H9 (cell line): ENCODE data around the gene ZNF423. TPM values are rescaled to one million over a fixed set of nuclear protein-coding genes. Genes with fewer than 3 reads are reported as not detected.

Experiments used
- DNase-seq: peaks from one replicate; pipeline ENCODE4 v3.0.0-alpha.2; 2017
- H2AFZ ChIP-seq: one replicate; pipeline ENCODE4 v1.6.1; 2013; ENCODE audit warnings: mild to moderate bottlenecking, low read length, control low read depth, moderate library complexity
- H2AK5ac ChIP-seq: 2 replicates; pipeline ENCODE4 v1.6.1; 2013; ENCODE audit warnings: low read length, control low read depth, mixed read lengths; ENCODE audit not compliant: insufficient read length
- H2BK120ac ChIP-seq: one replicate; pipeline ENCODE4 v1.6.1; 2013; ENCODE audit warnings: low read depth, mild to moderate bottlenecking, low read length, control low read depth, inconsistent platforms; ENCODE audit not compliant: poor library complexity, severe bottlenecking
- H2BK12ac ChIP-seq: 2 replicates; pipeline ENCODE4 v1.6.1; 2013; ENCODE audit warnings: low read length, control low read depth, mixed read lengths, low read depth; ENCODE audit not compliant: insufficient read length
- H2BK15ac ChIP-seq: 2 replicates; pipeline ENCODE4 v1.6.1; 2013; ENCODE audit warnings: low read depth, low read length, control low read depth
- H2BK20ac ChIP-seq: one replicate; pipeline ENCODE4 v1.6.1; 2013; ENCODE audit warnings: low read depth, mild to moderate bottlenecking, low read length, control low read depth, inconsistent platforms; ENCODE audit not compliant: poor library complexity, severe bottlenecking
- H2BK5ac ChIP-seq: 2 replicates; pipeline ENCODE4 v1.6.1; 2013; ENCODE audit warnings: low read length, control low read depth, mixed read lengths; ENCODE audit not compliant: insufficient read length
- H3K14ac ChIP-seq: 2 replicates; pipeline ENCODE4 v1.6.1; 2013; ENCODE audit warnings: low read length, control low read depth; ENCODE audit not compliant: insufficient read depth
- H3K18ac ChIP-seq: 2 replicates; pipeline ENCODE4 v1.6.1; 2013; ENCODE audit warnings: low read depth, mild to moderate bottlenecking, mixed read lengths, low read length, control low read depth; ENCODE audit not compliant: insufficient read length
- H3K23ac ChIP-seq: 2 replicates; pipeline ENCODE4 v1.6.1; 2013; ENCODE audit warnings: low read length, control low read depth, mixed read lengths, low read depth; ENCODE audit not compliant: insufficient read length
- H3K23me2 ChIP-seq: 2 replicates; pipeline ENCODE4 v1.6.1; 2013; ENCODE audit warnings: low read depth, mild to moderate bottlenecking, mixed read lengths, low read length, control low read depth; ENCODE audit not compliant: insufficient read length, poor library complexity, severe bottlenecking
- H3K27ac ChIP-seq: 2 replicates; pipeline ENCODE4 v1.5.1; 2013; ENCODE audit warnings: low read length, control low read depth, mixed read lengths, low read depth; ENCODE audit not compliant: insufficient read length
- H3K27me3 ChIP-seq: 2 replicates; pipeline ENCODE4 v1.6.1; 2013; ENCODE audit warnings: low read length, control low read depth, inconsistent platforms; ENCODE audit not compliant: insufficient read depth
- H3K4ac ChIP-seq: 2 replicates; pipeline ENCODE4 v1.6.1; 2013; ENCODE audit warnings: low read depth, mild to moderate bottlenecking, control low read depth, inconsistent platforms, low read length, moderate library complexity
- H3K4me1 ChIP-seq: 2 replicates; pipeline ENCODE4 v1.6.1; 2013; ENCODE audit warnings: low read length, control low read depth, inconsistent platforms; ENCODE audit not compliant: insufficient read depth
- H3K4me2 ChIP-seq: 2 replicates; pipeline ENCODE4 v1.6.1; 2013; ENCODE audit warnings: low read length, control low read depth, mixed read lengths; ENCODE audit not compliant: insufficient read length, insufficient read depth
- H3K56ac ChIP-seq: 2 replicates; pipeline ENCODE4 v1.6.1; 2013; ENCODE audit warnings: low read depth, mild to moderate bottlenecking, mixed read lengths, low read length, control low read depth; ENCODE audit not compliant: insufficient read length
- H3K79me1 ChIP-seq: 2 replicates; pipeline ENCODE4 v1.6.1; 2013; ENCODE audit warnings: low read depth, mild to moderate bottlenecking, moderate library complexity, low read length, control low read depth, inconsistent platforms; ENCODE audit not compliant: insufficient read depth, poor library complexity, severe bottlenecking
- H3K79me2 ChIP-seq: 2 replicates; pipeline ENCODE4 v1.6.1; 2013; ENCODE audit warnings: low read length, control low read depth, inconsistent platforms; ENCODE audit not compliant: insufficient read depth
- H3K9ac ChIP-seq: 2 replicates; pipeline ENCODE4 v1.6.1; 2013; ENCODE audit warnings: low read length, control low read depth, mixed read lengths; ENCODE audit not compliant: insufficient read length; ENCODE audit errors: extremely low read depth
- H3K9me3 ChIP-seq: one replicate; pipeline ENCODE4 v1.6.1; 2013; ENCODE audit warnings: low read depth, low read length, inconsistent platforms; ENCODE audit not compliant: control insufficient read depth
- H3T11ph ChIP-seq: one replicate; pipeline ENCODE4 v1.6.1; 2013; ENCODE audit warnings: mild to moderate bottlenecking, low read length, control low read depth, inconsistent platforms
- H4K20me1 ChIP-seq: one replicate; pipeline ENCODE4 v1.6.1; 2013; ENCODE audit not compliant: control insufficient read depth, insufficient read length, insufficient read depth
- H4K5ac ChIP-seq: 2 replicates; pipeline ENCODE4 v1.6.1; 2013; ENCODE audit warnings: low read depth, mild to moderate bottlenecking, mixed read lengths, low read length, control low read depth; ENCODE audit not compliant: insufficient read length
- H4K8ac ChIP-seq: replicated peaks from 2 replicates; pipeline ENCODE4 v1.6.1; 2013; ENCODE audit warnings: low read length, control low read depth, mixed read lengths, low read depth; ENCODE audit not compliant: insufficient read length
- H4K91ac ChIP-seq: 2 replicates; pipeline ENCODE4 v1.6.1; 2013; ENCODE audit warnings: low read depth, mild to moderate bottlenecking, moderate library complexity, mixed read lengths, low read length, control low read depth; ENCODE audit not compliant: insufficient read length
- H3K27ac Mint-ChIP-seq, 3 experiments: 2 replicates in 2 of 3; 3 replicates in 1 of 3; pipeline ENCODE4 v1.8.0; 2020 to 2021; ENCODE audit warnings: mixed read lengths in 3 of 3, mild to moderate bottlenecking in 1 of 3, moderate library complexity in 1 of 3
- H3K27me3 Mint-ChIP-seq: 2 replicates; pipeline ENCODE4 v1.8.0; 2021; ENCODE audit warnings: low read depth, mild to moderate bottlenecking, moderate library complexity, mixed read lengths
- H3K36me3 Mint-ChIP-seq, 3 experiments: 2 replicates in 2 of 3; 3 replicates in 1 of 3; pipeline ENCODE4 v1.8.0; 2020 to 2021; ENCODE audit warnings: low read depth in 3 of 3, mixed read lengths in 3 of 3; ENCODE audit not compliant: insufficient read depth in 1 of 3
- H3K4me1 Mint-ChIP-seq, 2 experiments: 2 replicates each; pipeline ENCODE4 v1.8.0; 2020; ENCODE audit warnings: mixed read lengths in 2 of 2
- H3K4me3 Mint-ChIP-seq, 2 experiments: 2 replicates in 1 of 2; 3 replicates in 1 of 2; pipeline ENCODE4 v1.8.0; 2020 to 2021; ENCODE audit warnings: mild to moderate bottlenecking in 2 of 2, mixed read lengths in 2 of 2, moderate library complexity in 1 of 2
- H3K9me3 Mint-ChIP-seq, 2 experiments: 2 replicates in 1 of 2; 3 replicates in 1 of 2; pipeline ENCODE4 v1.8.0; 2020; ENCODE audit warnings: mild to moderate bottlenecking in 2 of 2, mixed read lengths in 2 of 2, moderate library complexity in 1 of 2
- CTCF ChIP-seq: fragments of 200-600 bp; sonication (generic); conservative IDR thresholded peaks from 3 replicates; pipeline ENCODE4 v1.8.0; 2021; ENCODE audit warnings: antibody characterized with exemption, mild to moderate bottlenecking
- WGBS: extraction: QIAGEN DNeasy Blood & Tissue Kit; methylation state at CpG from one replicate; pipeline ENCODE4 v1.1.7; 2013; ENCODE audit warnings: missing lambda C conversion rate, low lambda C conversion rate, mixed read lengths; ENCODE audit not compliant: insufficient read length; ENCODE audit errors: extremely low coverage; 5-methylcytosine and 5-hydroxymethylcytosine counted together
- total RNA-seq: library from RNA; stranded (reverse); gene quantifications from 2 replicates; pipeline ENCODE4 v1.2.1, GENCODE V29; 2021

ZNF423 gene
- total RNA-seq, 1 experiment from 2014 or later: 51.5 TPM

- Histone ChIP-seq H4K5ac (no peak overlapping the region), H3K79me1 (no peaks in the 10 kb centered on the region), H2AK5ac (no peak overlapping the region), H4K8ac (no peak overlapping the region), H3K14ac (no peak overlapping the region), H3K4me1 (no peaks in the 10 kb centered on the region; the same call in 1 of the 2 replicates), H3K27ac (no peak overlapping the region), H2BK120ac (no peak overlapping the region), H3K9ac (no peak overlapping the region), H3K4ac (no peak overlapping the region), H3K9me3 (no peaks in the 10 kb centered on the region), H2AFZ (no peak overlapping the region), H2BK15ac (no peak overlapping the region), H3K27me3 (no peaks in the 10 kb centered on the region; the same call in 1 of the 2 replicates), H3K79me2 (no peaks in the 10 kb centered on the region), H3T11ph (no peak overlapping the region), H3K18ac (no peak overlapping the region), H4K91ac (no peak overlapping the region), H3K23me2 (peaks cover 5% of the 10 kb centered on the region), H3K23ac (no peak overlapping the region), H3K4me2 (peak overlapping the region; percentile 44), H3K56ac (no peak overlapping the region), H4K20me1 (no peaks in the 10 kb centered on the region), H2BK20ac (no peak overlapping the region), H2BK12ac (no peak overlapping the region), H2BK5ac (no peak overlapping the region)
- no peaks in the 10 kb centered on the region for H3K9me3 Mint-ChIP-seq
- no peak for TF ChIP-seq CTCF
- H3K4me3 Mint-ChIP-seq: peak overlapping the region; percentile 66 to 80; a peak in 4 of 5 replicates
- H3K27me3 Mint-ChIP-seq: peaks cover 32% of the 10 kb centered on the region
- no CpG with 5 or more reads among the region's 19 CpGs for WGBS
- H3K27ac Mint-ChIP-seq: no peak overlapping the region
- no peaks in the 10 kb centered on the region for H3K36me3 Mint-ChIP-seq
- peak; percentile 14 for DNase-seq
- peaks cover 12 to 24% of the 10 kb centered on the region in 2 experiments for H3K4me1 Mint-ChIP-seq
Measured at GRCh38 chr16:49465661-49466528, 390.0 kb downstream of the ZNF423 start.
